HepG2 (cell line): ENCODE measurements around the gene ZNF227. TPM values are rescaled to one million over a fixed set of nuclear protein-coding genes. Genes with fewer than 3 reads are reported as not detected.
A peak's percentile ranks its signal among the peaks of the same experiment; 100 is the strongest.

Experiments
- EZH2 ChIP-seq: conservative IDR thresholded peaks from 2 replicates; pipeline ENCODE4 v1.6.1; 2012; ENCODE audit warnings: mild to moderate bottlenecking, low read depth, low read length, moderate library complexity
- FOXK1 ChIP-seq: sonication (generic); formaldehyde crosslinking; IDR thresholded peaks from 2 replicates; pipeline ENCODE4 v1.4.0; 2020; ENCODE audit warnings: low read depth, missing genetic modification reagents, borderline replicate concordance
- FOXO1 ChIP-seq: sonication (generic); formaldehyde crosslinking; IDR thresholded peaks from 2 replicates; pipeline ENCODE4 v1.4.0; 2020; ENCODE audit warnings: missing genetic modification reagents
- HCFC1 ChIP-seq: fragments of 150-350 bp; IDR thresholded peaks from 2 replicates; pipeline ENCODE4 v1.6.1; 2014; ENCODE audit warnings: low read depth, low read length
- HDAC1 ChIP-seq: sonication (generic); formaldehyde crosslinking; IDR thresholded peaks from 2 replicates; pipeline ENCODE4 v1.5.1; 2020; ENCODE audit warnings: mild to moderate bottlenecking, missing genetic modification reagents
- IRF2 ChIP-seq: IDR thresholded peaks from 2 replicates; pipeline ENCODE4 v1.6.1; 2018; ENCODE audit warnings: missing genetic modification reagents, missing compliant biosample characterization
- IRX3 ChIP-seq: sonication (generic); formaldehyde crosslinking; IDR thresholded peaks from 2 replicates; pipeline ENCODE4 v1.8.1; 2023; ENCODE audit warnings: mild to moderate bottlenecking, low read depth, missing genetic modification reagents, borderline replicate concordance
- NRL ChIP-seq: sonication (generic); formaldehyde crosslinking; IDR thresholded peaks from 2 replicates; pipeline ENCODE4 v1.5.0; 2020; ENCODE audit warnings: missing genetic modification reagents, mild to moderate bottlenecking, moderate library complexity, borderline replicate concordance
- RELA ChIP-seq: sonication (generic); formaldehyde crosslinking; IDR thresholded peaks from 2 replicates; pipeline ENCODE4 v1.4.0; 2020; ENCODE audit warnings: missing genetic modification reagents
- RXRB ChIP-seq: IDR thresholded peaks from 2 replicates; pipeline ENCODE4 v1.6.1; 2016; ENCODE audit warnings: borderline replicate concordance, missing genetic modification reagents, missing compliant biosample characterization
- SP140L ChIP-seq: sonication (generic); formaldehyde crosslinking; IDR thresholded peaks from 2 replicates; pipeline ENCODE4 v1.4.0; 2020; ENCODE audit warnings: missing genetic modification reagents, borderline replicate concordance
- ZFAT ChIP-seq: sonication (generic); formaldehyde crosslinking; conservative IDR thresholded peaks from 2 replicates; pipeline ENCODE4 v1.8.1; 2023; ENCODE audit warnings: missing genetic modification reagents, inconsistent platforms
- ZNF136 ChIP-seq: sonication (generic); formaldehyde crosslinking; IDR thresholded peaks from 2 replicates; pipeline ENCODE4 v1.8.1; 2022; ENCODE audit warnings: low read depth, mild to moderate bottlenecking, moderate library complexity, missing genetic modification reagents
- ZNF292 ChIP-seq: sonication (generic); formaldehyde crosslinking; IDR thresholded peaks from 2 replicates; pipeline ENCODE4 v1.8.1; 2022; ENCODE audit warnings: mild to moderate bottlenecking, low read depth, missing genetic modification reagents, borderline replicate concordance
- ZNF33B ChIP-seq: sonication (generic); formaldehyde crosslinking; IDR thresholded peaks from 2 replicates; pipeline ENCODE4 v1.5.1; 2020; ENCODE audit warnings: mild to moderate bottlenecking, missing genetic modification reagents
- ZNF598 ChIP-seq: sonication (generic); formaldehyde crosslinking; IDR thresholded peaks from 2 replicates; pipeline ENCODE4 v1.5.1; 2020; ENCODE audit warnings: mild to moderate bottlenecking, missing genetic modification reagents, borderline replicate concordance
- ZNF605 ChIP-seq: sonication (generic); formaldehyde crosslinking; IDR thresholded peaks from 2 replicates; pipeline ENCODE4 v1.8.0; 2022; ENCODE audit warnings: mild to moderate bottlenecking, missing genetic modification reagents
- ZNF775 ChIP-seq: sonication (generic); formaldehyde crosslinking; IDR thresholded peaks from 2 replicates; pipeline ENCODE4 v1.4.0; 2020; ENCODE audit warnings: missing genetic modification reagents, mild to moderate bottlenecking, moderate library complexity, borderline replicate concordance
- ZNF891 ChIP-seq: sonication (generic); formaldehyde crosslinking; IDR thresholded peaks from 2 replicates; pipeline ENCODE4 v1.5.0; 2020; ENCODE audit warnings: mild to moderate bottlenecking, missing genetic modification reagents
- polyA plus RNA-seq, 8 experiments: library from polyadenylated mRNA; depleted of rRNA in 3 of 8; stranded (reverse) in 7 of 8; unstranded in 1 of 8; fragments of >200 nt; fragmentation: Illumina TruSeq in 4 of 8; extraction: Trizol in 4 of 8; gene quantifications; 2 replicates each; pipeline versions ENCODE4 v1.2.1 to v1.2.3, GENCODE V29; 2011 to 2016; ENCODE audit warnings: low read depth in 4 of 8, missing spikeins in 1 of 8, mixed read lengths in 1 of 8; ENCODE audit not compliant: insufficient read depth in 1 of 8
- total RNA-seq, 5 experiments: library from RNA; depleted of rRNA; stranded (reverse); fragments of >200 nt; fragmentation: Illumina TruSeq; extraction: Trizol; gene quantifications; 2 replicates each; pipeline ENCODE4 v1.2.3, GENCODE V29; 2016; ENCODE audit warnings: low read depth in 1 of 5
- TF ChIP-seq, protein P1 (sequence below), 2 experiments: sonication (generic) in 1 of 2; formaldehyde crosslinking in 1 of 2; IDR thresholded peaks; 2 replicates each; pipeline versions ENCODE4 v1.6.1 to v1.9.0; 2014 to 2022; ENCODE audit warnings: antibody characterized with exemption in 1 of 2, borderline replicate concordance in 1 of 2, inconsistent platforms in 1 of 2, low read depth in 1 of 2, missing genetic modification reagents in 1 of 2
- TF ChIP-seq, protein P2 (sequence below): IDR thresholded peaks from 2 replicates; pipeline ENCODE4 v1.6.1; 2016; ENCODE audit warnings: missing genetic modification reagents, missing compliant biosample characterization
- TF ChIP-seq, protein P3 (sequence below): IDR thresholded peaks from 2 replicates; pipeline ENCODE4 v1.6.1; 2016; ENCODE audit warnings: low read depth, borderline replicate concordance

The ZNF227 gene
- total and polyA plus RNA-seq, 2 of the 13 experiments (the other 11 are each of a cell fraction or from before 2014, with no cell fraction given), result 3.1 to 16.8 TPM

DNA sequence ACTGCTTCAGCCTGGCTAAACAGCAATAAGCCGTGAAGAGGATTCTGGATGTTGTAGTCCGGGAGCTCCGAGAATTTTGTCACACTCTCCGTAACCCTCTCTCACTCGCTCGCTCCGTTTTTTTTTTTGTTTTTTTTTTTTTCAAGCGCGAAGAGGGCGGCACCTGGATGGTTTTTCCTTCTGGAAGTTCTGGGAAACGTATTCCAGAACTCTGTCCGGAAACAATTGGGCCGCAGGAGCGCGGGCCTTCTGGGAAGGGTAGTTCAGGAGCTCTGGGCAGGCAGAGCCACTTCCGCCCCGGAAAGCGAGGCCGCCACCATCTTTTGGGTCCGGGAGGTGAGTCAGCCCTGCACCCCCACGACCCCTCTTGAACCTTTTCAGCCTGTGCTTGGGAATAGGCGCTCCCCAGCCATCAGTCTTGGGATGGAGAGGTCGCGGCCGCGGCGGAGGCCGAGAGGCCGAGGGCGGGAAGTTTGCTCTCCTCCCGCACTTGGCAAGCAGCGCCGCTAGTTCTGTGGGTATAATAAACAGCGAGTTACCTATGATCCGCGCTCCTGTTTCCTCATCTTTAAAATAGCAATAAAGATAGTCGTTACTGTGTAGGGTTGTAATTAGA lies at the start of gene ZNF227 (continued):
- TF ChIP-seq, protein P1, sequence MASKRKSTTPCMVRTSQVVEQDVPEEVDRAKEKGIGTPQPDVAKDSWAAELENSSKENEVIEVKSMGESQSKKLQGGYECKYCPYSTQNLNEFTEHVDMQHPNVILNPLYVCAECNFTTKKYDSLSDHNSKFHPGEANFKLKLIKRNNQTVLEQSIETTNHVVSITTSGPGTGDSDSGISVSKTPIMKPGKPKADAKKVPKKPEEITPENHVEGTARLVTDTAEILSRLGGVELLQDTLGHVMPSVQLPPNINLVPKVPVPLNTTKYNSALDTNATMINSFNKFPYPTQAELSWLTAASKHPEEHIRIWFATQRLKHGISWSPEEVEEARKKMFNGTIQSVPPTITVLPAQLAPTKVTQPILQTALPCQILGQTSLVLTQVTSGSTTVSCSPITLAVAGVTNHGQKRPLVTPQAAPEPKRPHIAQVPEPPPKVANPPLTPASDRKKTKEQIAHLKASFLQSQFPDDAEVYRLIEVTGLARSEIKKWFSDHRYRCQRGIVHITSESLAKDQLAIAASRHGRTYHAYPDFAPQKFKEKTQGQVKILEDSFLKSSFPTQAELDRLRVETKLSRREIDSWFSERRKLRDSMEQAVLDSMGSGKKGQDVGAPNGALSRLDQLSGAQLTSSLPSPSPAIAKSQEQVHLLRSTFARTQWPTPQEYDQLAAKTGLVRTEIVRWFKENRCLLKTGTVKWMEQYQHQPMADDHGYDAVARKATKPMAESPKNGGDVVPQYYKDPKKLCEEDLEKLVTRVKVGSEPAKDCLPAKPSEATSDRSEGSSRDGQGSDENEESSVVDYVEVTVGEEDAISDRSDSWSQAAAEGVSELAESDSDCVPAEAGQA (IDR thresholded peaks at IDR 0.05; ENCODE audit: low read depth), result peak; percentile 70; the same call in 1 of the 2 replicates
- TF ChIP-seq, protein P1 (CRISPR knock-in tag; IDR thresholded peaks at IDR 0.05; ENCODE audit: borderline replicate concordance), result no peak
- TF ChIP-seq ZNF136 (CRISPR knock-in tag) (no peak), ZNF891 (peak; percentile 76; the same call in 1 of the 2 replicates), HCFC1 (peak; percentile 93), RELA (CRISPR knock-in tag) (no peak), ZNF33B (CRISPR knock-in tag) (0 out of 2 replicates have a peak, but pooled peaks have one; percentile 49), FOXK1 (CRISPR knock-in tag) (peak; percentile 24; the same call in 1 of the 2 replicates), ZNF605 (CRISPR knock-in tag) (peak; percentile 79; the same call in 1 of the 2 replicates), ZFAT (no peak), NRL (peak; percentile 68; the same call in 1 of the 2 replicates), ZNF775 (CRISPR knock-in tag) (no peak), SP140L (CRISPR knock-in tag) (no peak), IRF2 (CRISPR knock-in tag) (peak; percentile 97), HDAC1 (peak; percentile 62; the same call in 1 of the 2 replicates), RXRB (CRISPR knock-in tag) (no peak; the same call in 1 of the 2 replicates), ZNF292 (CRISPR knock-in tag) (no peak), ZNF598 (CRISPR knock-in tag) (0 out of 2 replicates have a peak, but pooled peaks have one; percentile 51), EZH2 (no peak), IRX3 (CRISPR knock-in tag) (no peak), FOXO1 (CRISPR knock-in tag) (peak; percentile 47; the same call in 1 of the 2 replicates)
- TF ChIP-seq, protein P2, sequence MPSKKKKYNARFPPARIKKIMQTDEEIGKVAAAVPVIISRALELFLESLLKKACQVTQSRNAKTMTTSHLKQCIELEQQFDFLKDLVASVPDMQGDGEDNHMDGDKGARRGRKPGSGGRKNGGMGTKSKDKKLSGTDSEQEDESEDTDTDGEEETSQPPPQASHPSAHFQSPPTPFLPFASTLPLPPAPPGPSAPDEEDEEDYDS (CRISPR knock-in tag), result peak; percentile 19; the same call in 1 of the 2 replicates
- TF ChIP-seq, protein P3, sequence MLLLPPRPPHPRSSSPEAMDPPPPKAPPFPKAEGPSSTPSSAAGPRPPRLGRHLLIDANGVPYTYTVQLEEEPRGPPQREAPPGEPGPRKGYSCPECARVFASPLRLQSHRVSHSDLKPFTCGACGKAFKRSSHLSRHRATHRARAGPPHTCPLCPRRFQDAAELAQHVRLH (CRISPR knock-in tag), result no peak
